PC-3 (cell line): Measurements from ENCODE around the gene ZMIZ1. TPM values are rescaled to one million over a fixed set of nuclear protein-coding genes. Genes with fewer than 3 reads are reported as not detected.

Source experiments
- ATAC-seq: fragments of 200-7000 bp; cut with Tn5 transposase; 2 replicates; pipeline ENCODE4 v1.9.1; 2020; ENCODE audit warnings: mild to moderate bottlenecking, moderate library complexity
- BruUV-seq: library from RNA; stranded (reverse); fragments of 400-500 nt; replicated peaks from 2 replicates; lab custom pipeline; 2021; lab: Mats Ljungman, UMichigan
- CTCF ChIA-PET: fragments of 300-600 bp; sonication (Branson Sonifier 250); formaldehyde crosslinking; loops from one replicate; lab custom pipeline; 2022; ENCODE audit warnings: antibody characterized with exemption; lab: Charles Lee
- POLR2A ChIA-PET: fragments of 300-600 bp; sonication (Branson Sonifier 250); formaldehyde crosslinking; loops from one replicate; lab custom pipeline; 2022; ENCODE audit warnings: antibody characterized with exemption; ENCODE audit not compliant: unreplicated experiment; lab: Charles Lee
- DNase-seq: peaks from one replicate; pipeline ENCODE4 v3.0.0-alpha.2; 2015
- H2AFZ ChIP-seq: fragments of 300-600 bp; sonication (generic); 2 replicates; pipeline ENCODE4 v1.6.0; 2016; ENCODE audit warnings: antibody characterized with exemption, low read length
- H3F3A ChIP-seq: fragments of 300-600 bp; sonication (generic); one replicate; pipeline ENCODE4 v1.6.0; 2017; ENCODE audit warnings: antibody characterized with exemption, low read length, control low read depth, mild to moderate bottlenecking; ENCODE audit not compliant: unreplicated experiment
- H3K27ac ChIP-seq: fragments of 300-600 bp; sonication (generic); 2 replicates; pipeline ENCODE4 v1.5.1; 2016; ENCODE audit warnings: mild to moderate bottlenecking, low read length
- H3K27me3 ChIP-seq: fragments of 300-600 bp; sonication (generic); 2 replicates; pipeline ENCODE4 v1.6.1; 2016; ENCODE audit warnings: low read length, mixed read lengths
- H3K36me3 ChIP-seq: fragments of 300-600 bp; sonication (generic); 2 replicates; pipeline ENCODE4 v1.6.1; 2016; ENCODE audit warnings: low read depth, mixed run types, low read length, mixed read lengths
- H3K4me1 ChIP-seq: fragments of 300-600 bp; sonication (generic); 2 replicates; pipeline ENCODE4 v1.5.1; 2016; ENCODE audit warnings: low read length; ENCODE audit not compliant: insufficient read depth
- H3K4me2 ChIP-seq: fragments of 300-600 bp; sonication (generic); 2 replicates; pipeline ENCODE4 v1.6.0; 2016; ENCODE audit warnings: low read length
- H3K4me3 ChIP-seq: fragments of 300-600 bp; sonication (generic); 2 replicates; pipeline ENCODE4 v1.5.1; 2016; ENCODE audit warnings: mild to moderate bottlenecking, low read length, mixed read lengths
- H3K79me2 ChIP-seq: fragments of 300-600 bp; sonication (generic); 2 replicates; pipeline ENCODE4 v1.6.1; 2017; ENCODE audit warnings: low read length, mixed read lengths
- H3K9ac ChIP-seq: fragments of 300-600 bp; sonication (generic); 2 replicates; pipeline ENCODE4 v1.6.0; 2016; ENCODE audit warnings: mild to moderate bottlenecking, low read length
- H3K9me2 ChIP-seq: fragments of 300-600 bp; sonication (generic); replicated peaks from 2 replicates; pipeline ENCODE4 v1.6.1; 2016; ENCODE audit warnings: mixed run types, low read length, mixed read lengths
- H3K9me3 ChIP-seq: fragments of 300-600 bp; sonication (generic); 2 replicates; pipeline ENCODE4 v1.6.1; 2016; ENCODE audit warnings: low read length, mixed read lengths
- H4K20me1 ChIP-seq: fragments of 300-600 bp; sonication (generic); 2 replicates; pipeline ENCODE4 v1.6.1; 2016; ENCODE audit warnings: low read length, mixed read lengths
- EZH2 ChIP-seq: fragments of 300-600 bp; sonication (generic); IDR thresholded peaks from one replicate; pipeline ENCODE4 v1.6.1; 2017; ENCODE audit warnings: antibody characterized with exemption, mild to moderate bottlenecking, low read length; ENCODE audit not compliant: unreplicated experiment
- EZH2phosphoT487 ChIP-seq: fragments of 300-600 bp; sonication (generic); IDR thresholded peaks from 2 replicates; pipeline ENCODE4 v1.6.1; 2018; ENCODE audit warnings: mild to moderate bottlenecking, antibody characterized with exemption, low read length, borderline replicate concordance
- intact Hi-C: fragments of 100-400 bp; cut with micrococcal nuclease; formaldehyde crosslinking; loops from 2 replicates; pipeline ENCODE4 v1.9.0; 2023
- total RNA-seq: library from RNA; depleted of rRNA; stranded (reverse); fragments of >200 nt; gene quantifications from 2 replicates; pipeline ENCODE4 v1.2.3, GENCODE V29; 2014
- TF ChIP-seq, protein P1 (sequence below): fragments of 300-600 bp; sonication (generic); conservative IDR thresholded peaks from 2 replicates; pipeline ENCODE4 v1.5.1; 2017; ENCODE audit warnings: antibody characterized with exemption, low read depth, mild to moderate bottlenecking, low read length

Gene ZMIZ1
- total RNA-seq, 1 experiment from 2014 or later = 55.4 TPM

DNA sequence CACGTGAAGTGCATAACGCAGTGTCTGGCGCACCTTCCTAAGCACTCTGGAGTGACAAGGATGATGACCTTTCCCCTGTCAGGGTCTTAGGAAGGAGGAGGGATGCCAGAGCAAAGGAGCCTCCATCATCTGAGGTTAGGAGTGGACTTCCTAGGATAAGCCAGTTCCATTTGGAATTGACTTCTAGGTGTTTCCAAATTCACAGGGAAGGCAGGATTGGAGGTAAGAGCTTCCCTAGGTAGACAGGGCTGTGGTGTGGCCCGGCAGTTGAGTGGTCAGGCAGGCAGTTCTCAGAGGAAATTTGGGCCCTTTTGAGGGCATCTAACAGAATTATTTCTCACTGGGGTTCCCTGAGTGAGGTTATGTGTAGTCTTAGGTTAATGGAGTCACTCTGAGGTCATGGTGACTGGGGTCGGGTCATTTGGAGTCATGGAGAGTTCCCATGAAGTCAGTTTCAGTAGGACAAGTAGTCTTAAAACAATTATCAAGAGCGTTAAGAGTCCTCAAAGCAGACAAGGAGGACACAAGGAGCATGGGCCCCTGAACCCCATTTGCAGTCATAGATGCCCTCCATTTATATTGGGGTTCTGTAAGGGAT, 286.8 kb downstream of the ZMIZ1 start:
- H3K9me2 ChIP-seq = no peaks in the 10 kb centered on the region
- H3K4me1 ChIP-seq = no peaks in the 10 kb centered on the region; the same call in 1 of the 2 replicates
- TF ChIP-seq EZH2phosphoT487 (no peak), EZH2 (no peak)
- TF ChIP-seq, protein P1, sequence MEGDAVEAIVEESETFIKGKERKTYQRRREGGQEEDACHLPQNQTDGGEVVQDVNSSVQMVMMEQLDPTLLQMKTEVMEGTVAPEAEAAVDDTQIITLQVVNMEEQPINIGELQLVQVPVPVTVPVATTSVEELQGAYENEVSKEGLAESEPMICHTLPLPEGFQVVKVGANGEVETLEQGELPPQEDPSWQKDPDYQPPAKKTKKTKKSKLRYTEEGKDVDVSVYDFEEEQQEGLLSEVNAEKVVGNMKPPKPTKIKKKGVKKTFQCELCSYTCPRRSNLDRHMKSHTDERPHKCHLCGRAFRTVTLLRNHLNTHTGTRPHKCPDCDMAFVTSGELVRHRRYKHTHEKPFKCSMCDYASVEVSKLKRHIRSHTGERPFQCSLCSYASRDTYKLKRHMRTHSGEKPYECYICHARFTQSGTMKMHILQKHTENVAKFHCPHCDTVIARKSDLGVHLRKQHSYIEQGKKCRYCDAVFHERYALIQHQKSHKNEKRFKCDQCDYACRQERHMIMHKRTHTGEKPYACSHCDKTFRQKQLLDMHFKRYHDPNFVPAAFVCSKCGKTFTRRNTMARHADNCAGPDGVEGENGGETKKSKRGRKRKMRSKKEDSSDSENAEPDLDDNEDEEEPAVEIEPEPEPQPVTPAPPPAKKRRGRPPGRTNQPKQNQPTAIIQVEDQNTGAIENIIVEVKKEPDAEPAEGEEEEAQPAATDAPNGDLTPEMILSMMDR = no peak
- H3K36me3 ChIP-seq = peaks cover 63% of the 10 kb centered on the region
- peaks cover 41% of the 10 kb centered on the region for H3K79me2 ChIP-seq
- intact Hi-C loops = no loop called here
- peaks cover 18% of the 10 kb centered on the region for H3F3A ChIP-seq
- H3K27ac ChIP-seq = no peak overlapping the region
- no peaks in the 10 kb centered on the region for H3K27me3 ChIP-seq
- H2AFZ ChIP-seq = no peak overlapping the region
- H3K9ac ChIP-seq = no peak overlapping the region
- no peak for DNase-seq
- ATAC-seq = no peak
- no peak overlapping the region for H3K4me3 ChIP-seq
- no peak overlapping the region for H3K4me2 ChIP-seq
- peaks cover 51% of the 10 kb centered on the region for H4K20me1 ChIP-seq
- ChIA-PET POLR2A (no interaction called here), CTCF (interaction anchor here (0.6 kb wide), 1 partner anchor 122 kb away, joined by 5 read pairs; no protein-coding TSS in a partner anchor)
- no TSS peak for BruUV-seq
- H3K9me3 ChIP-seq = no peaks in the 10 kb centered on the region

DNA sequence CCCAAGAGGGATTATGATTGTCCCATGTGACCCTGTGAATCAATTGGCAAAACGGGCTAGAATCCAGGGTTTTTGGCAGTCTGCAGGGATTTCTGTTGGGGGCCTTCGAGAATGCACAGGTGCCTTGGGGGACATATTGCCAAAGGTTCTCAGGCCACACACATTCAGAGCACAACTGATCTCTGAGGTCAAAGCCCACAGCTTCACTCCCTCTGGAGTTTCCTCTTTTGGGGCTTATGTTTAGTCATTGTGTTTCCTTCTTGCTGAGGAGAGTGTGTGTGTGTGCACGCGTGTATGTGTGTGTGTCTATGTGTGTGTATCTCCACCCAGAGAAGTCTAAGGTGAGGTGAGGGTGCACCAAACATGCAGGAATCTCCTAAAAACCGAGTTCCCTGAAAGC, 287.3 kb downstream of the ZMIZ1 start:
- Histone ChIP-seq H3K9ac (no peak overlapping the region), H3K9me2 (no peaks in the 10 kb centered on the region), H3K4me2 (no peak overlapping the region), H3K4me1 (no peaks in the 10 kb centered on the region), H2AFZ (no peak overlapping the region), H3K79me2 (peaks cover 35% of the 10 kb centered on the region), H3K4me3 (no peak overlapping the region), H3F3A (peaks cover 18% of the 10 kb centered on the region), H3K9me3 (no peaks in the 10 kb centered on the region), H3K27ac (no peak overlapping the region), H3K27me3 (no peaks in the 10 kb centered on the region), H3K36me3 (peaks cover 57% of the 10 kb centered on the region), H4K20me1 (peaks cover 46% of the 10 kb centered on the region)
- TF ChIP-seq, protein P1 = no peak
- TF ChIP-seq EZH2phosphoT487 (no peak), EZH2 (no peak)
- ATAC-seq = no peak
- DNase-seq = no peak
- ChIA-PET POLR2A (no interaction called here), CTCF (no interaction called here)
- no TSS peak for BruUV-seq
- intact Hi-C loops = no loop called here

DNA sequence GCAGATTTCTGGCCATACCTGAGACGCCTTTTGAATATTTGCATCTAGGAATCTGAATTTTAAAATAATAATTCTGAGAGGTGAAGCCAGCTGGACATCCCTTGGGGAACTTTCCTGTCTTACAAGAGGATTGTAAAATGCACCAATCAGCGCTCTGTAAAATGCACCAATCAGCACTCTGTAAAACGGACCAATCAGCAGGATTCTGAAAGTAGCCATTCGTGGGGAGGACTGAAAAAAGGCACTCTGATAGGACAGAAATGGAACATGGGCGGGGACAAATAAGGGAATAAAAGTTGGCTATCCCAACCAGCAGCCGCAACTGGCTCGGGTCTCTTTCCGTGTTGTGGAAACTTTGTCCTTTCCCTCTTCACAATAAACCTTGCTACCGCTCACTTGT, 288.4 kb downstream of the ZMIZ1 start:
- ChIA-PET CTCF (no interaction called here), POLR2A (no interaction called here)
- Histone ChIP-seq H3K36me3 (peaks cover 48% of the 10 kb centered on the region), H3K27me3 (no peaks in the 10 kb centered on the region), H3K4me3 (no peak overlapping the region), H3F3A (peaks cover 18% of the 10 kb centered on the region), H3K4me1 (no peaks in the 10 kb centered on the region), H3K9ac (no peak overlapping the region), H3K4me2 (no peak overlapping the region), H3K27ac (no peak overlapping the region), H4K20me1 (peaks cover 37% of the 10 kb centered on the region), H3K9me2 (no peaks in the 10 kb centered on the region), H3K79me2 (peaks cover 26% of the 10 kb centered on the region), H2AFZ (no peak overlapping the region), H3K9me3 (no peaks in the 10 kb centered on the region)
- no TSS peak for BruUV-seq
- intact Hi-C loops = no loop called here
- DNase-seq = peak; percentile 60
- no peak for ATAC-seq
- TF ChIP-seq, protein P1 = no peak
- TF ChIP-seq EZH2 (no peak), EZH2phosphoT487 (no peak)
